Thyroid gland (tissue), 4 donors: Measurements from ENCODE around the gene PSG2.

Source experiments
- POLR2A ChIP-seq, 2 donors: fragments of 450-650 bp; IDR thresholded peaks; one replicate each; pipeline ENCODE4 v1.6.1; 2017; ENCODE audit warnings: antibody characterized with exemption in 2 of 2, mild to moderate bottlenecking in 2 of 2, moderate library complexity in 1 of 2
- TF ChIP-seq, protein P1 (sequence below), 6 experiments: fragments of 200-600 bp in 3 of 6; fragments of 450-650 bp in 3 of 6; sonication (generic) in 3 of 6; IDR thresholded peaks; one replicate each; pipeline ENCODE4 v1.5.1; 2016 to 2019; ENCODE audit warnings: antibody characterized with exemption in 6 of 6, mild to moderate bottlenecking in 2 of 6, inconsistent platforms in 1 of 6, moderate library complexity in 1 of 6

DNA sequence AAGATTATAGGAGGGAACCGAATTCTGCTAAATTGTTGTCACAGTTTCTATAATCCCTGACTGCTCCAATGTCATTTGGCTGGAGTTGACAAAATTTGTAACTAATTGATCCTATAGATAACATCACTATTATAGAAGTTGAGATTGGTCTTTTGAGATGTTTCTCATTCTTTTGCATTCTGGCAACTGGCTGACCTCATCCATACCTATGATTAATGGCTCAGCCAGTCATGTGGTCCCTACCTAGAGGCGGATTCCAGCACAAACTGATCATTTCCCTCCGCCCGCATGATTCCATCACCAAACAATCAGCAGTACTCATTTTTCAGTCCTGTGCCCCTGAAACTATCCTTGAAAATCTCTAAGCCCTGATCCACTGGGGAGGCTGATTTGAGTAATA, 4.2 kb downstream of the PSG2 start:
- TF ChIP-seq, protein P1, sequence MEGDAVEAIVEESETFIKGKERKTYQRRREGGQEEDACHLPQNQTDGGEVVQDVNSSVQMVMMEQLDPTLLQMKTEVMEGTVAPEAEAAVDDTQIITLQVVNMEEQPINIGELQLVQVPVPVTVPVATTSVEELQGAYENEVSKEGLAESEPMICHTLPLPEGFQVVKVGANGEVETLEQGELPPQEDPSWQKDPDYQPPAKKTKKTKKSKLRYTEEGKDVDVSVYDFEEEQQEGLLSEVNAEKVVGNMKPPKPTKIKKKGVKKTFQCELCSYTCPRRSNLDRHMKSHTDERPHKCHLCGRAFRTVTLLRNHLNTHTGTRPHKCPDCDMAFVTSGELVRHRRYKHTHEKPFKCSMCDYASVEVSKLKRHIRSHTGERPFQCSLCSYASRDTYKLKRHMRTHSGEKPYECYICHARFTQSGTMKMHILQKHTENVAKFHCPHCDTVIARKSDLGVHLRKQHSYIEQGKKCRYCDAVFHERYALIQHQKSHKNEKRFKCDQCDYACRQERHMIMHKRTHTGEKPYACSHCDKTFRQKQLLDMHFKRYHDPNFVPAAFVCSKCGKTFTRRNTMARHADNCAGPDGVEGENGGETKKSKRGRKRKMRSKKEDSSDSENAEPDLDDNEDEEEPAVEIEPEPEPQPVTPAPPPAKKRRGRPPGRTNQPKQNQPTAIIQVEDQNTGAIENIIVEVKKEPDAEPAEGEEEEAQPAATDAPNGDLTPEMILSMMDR (IDR thresholded peaks at IDR 0.05): no peak
- TF ChIP-seq POLR2A (IDR thresholded peaks at IDR 0.05): no peak
